Prostate gland (tissue), 2 donors: Measurements from ENCODE around the gene ATG2A. TPM values are rescaled to one million over a fixed set of nuclear protein-coding genes. Genes with fewer than 3 reads are reported as not detected.

ENCODE experiments used
- DNase-seq: peaks from one replicate; pipeline ENCODE4 v3.0.0-alpha.2; 2019; ENCODE audit warnings: low spot score
- H3K27ac ChIP-seq, 2 donors: fragments of 200-600 bp; sonication (generic); 2 replicates each; pipeline ENCODE4 v1.5.1; 2017 to 2019
- H3K27me3 ChIP-seq: fragments of 200-600 bp; sonication (generic); replicated peaks from 2 replicates; pipeline ENCODE4 v1.5.1; 2019; ENCODE audit not compliant: insufficient read depth
- H3K36me3 ChIP-seq, 2 donors: fragments of 200-600 bp; sonication (generic); 1 replicate in 1 of 2; 2 replicates in 1 of 2; pipeline versions ENCODE4 v1.5.1 to v1.8.1; 2017 to 2019
- H3K4me1 ChIP-seq: fragments of 200-600 bp; sonication (generic); replicated peaks from 2 replicates; pipeline ENCODE4 v1.5.1; 2019
- H3K4me3 ChIP-seq, 2 donors: fragments of 200-600 bp; sonication (generic); 2 replicates each; pipeline ENCODE4 v1.5.1; 2017 to 2019
- H3K9me3 ChIP-seq: fragments of 200-600 bp; sonication (generic); 2 replicates; pipeline ENCODE4 v1.5.1; 2017
- CTCF ChIP-seq, 4 experiments: fragments of 200-600 bp in 2 of 4; fragments of 450-650 bp in 2 of 4; sonication (generic) in 2 of 4; IDR thresholded peaks; 1 replicate in 3 of 4; 2 replicates in 1 of 4; pipeline ENCODE4 v1.5.1; 2016 to 2019; ENCODE audit warnings: antibody characterized with exemption in 4 of 4, mild to moderate bottlenecking in 2 of 4, moderate library complexity in 2 of 4
- POLR2A ChIP-seq: fragments of 450-650 bp; IDR thresholded peaks from one replicate; pipeline ENCODE4 v1.6.1; 2016; ENCODE audit warnings: antibody characterized with exemption, mild to moderate bottlenecking
- POLR2AphosphoS5 ChIP-seq: sonication (generic); formaldehyde crosslinking; IDR thresholded peaks from one replicate; pipeline ENCODE4 v1.6.1; 2017; ENCODE audit warnings: antibody characterized with exemption
- WGBS: methylation state at CpG from one replicate; pipeline ENCODE4 v1.1.5; 2018; 5-methylcytosine and 5-hydroxymethylcytosine counted together
- intact Hi-C: fragments of 100-400 bp; cut with DNase I; formaldehyde crosslinking; loops from one replicate; pipeline ENCODE4 v1.14.2; 2022
- total RNA-seq, 2 donors: library from RNA; depleted of rRNA; stranded (reverse); fragments of >200 nt; gene quantifications; one replicate each; pipeline ENCODE4 v1.1.0, GENCODE V29; 2016

The ATG2A gene
- total RNA-seq, 2 donors from 2014 or later = 38.4 to 66.1 TPM

DNA sequence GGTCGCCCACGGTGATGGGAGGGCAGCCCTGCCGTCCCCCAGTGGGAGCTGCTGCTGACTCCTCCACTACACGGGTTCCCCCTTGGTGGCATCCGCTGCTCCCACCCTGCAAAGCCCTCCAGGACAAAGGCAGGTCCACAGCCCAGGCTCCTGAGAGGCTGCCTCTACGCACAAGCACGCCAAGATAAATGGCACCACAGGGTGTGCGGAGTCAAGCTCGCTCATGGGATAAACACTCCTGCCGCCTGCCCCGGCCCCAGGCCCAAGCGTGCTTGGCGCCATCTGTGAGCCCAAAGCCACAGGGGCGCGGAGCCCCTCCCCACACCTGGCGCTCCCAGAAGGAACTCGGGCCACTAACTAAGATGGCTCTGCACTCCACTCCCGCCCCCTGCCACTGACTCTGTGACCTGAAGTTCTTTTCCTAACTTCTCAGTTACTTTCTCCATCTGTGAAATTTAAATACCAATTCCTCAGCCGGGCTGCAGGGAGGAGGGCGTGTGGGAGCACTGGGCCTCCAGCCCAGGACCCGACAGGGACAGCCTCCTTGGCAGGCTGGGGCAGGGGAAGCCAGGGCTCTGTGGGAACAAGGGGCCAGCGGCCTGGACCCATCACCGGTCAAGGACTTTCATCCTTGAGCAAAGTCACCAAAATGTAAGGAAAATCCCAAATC lies 53.5 kb downstream of the ATG2A start:
- peak overlapping the region; percentile 80 to 82 for H3K27ac ChIP-seq
- DNase-seq = no peak
- TF ChIP-seq POLR2A (no peak), POLR2AphosphoS5 (no peak), CTCF (IDR thresholded peaks at IDR 0.05) (no peak)
- no peak overlapping the region for H3K4me3 ChIP-seq
- H3K36me3 ChIP-seq = no peaks in the 10 kb centered on the region
- intact Hi-C loops = no loop called here
- no peaks in the 10 kb centered on the region for H3K27me3 ChIP-seq
- H3K9me3 ChIP-seq = no peaks in the 10 kb centered on the region
- peaks cover 14% of the 10 kb centered on the region for H3K4me1 ChIP-seq
- WGBS = 48% methylated on average over 23 of the region's 23 CpGs

DNA sequence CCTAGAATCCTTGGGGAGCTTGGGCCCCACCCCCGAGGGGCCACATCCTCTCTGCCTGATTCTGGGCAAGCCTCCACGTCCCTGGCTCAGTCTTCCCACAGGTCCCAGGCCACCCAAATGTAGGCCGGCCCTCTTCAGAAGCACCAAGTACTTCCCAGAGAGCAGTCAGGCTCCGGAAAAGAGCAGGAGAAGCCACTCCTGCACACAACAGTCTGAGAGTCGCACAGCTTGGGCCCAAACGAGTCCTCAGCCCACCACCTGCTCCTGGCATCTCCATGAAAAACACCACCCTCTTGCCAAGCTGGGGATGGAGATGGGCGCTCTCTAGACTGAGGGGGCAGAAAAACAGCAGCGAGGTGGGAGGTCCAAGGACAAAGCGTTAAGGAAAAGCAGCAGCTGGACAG lies 54.0 kb downstream of the ATG2A start:
- no peaks in the 10 kb centered on the region for H3K36me3 ChIP-seq
- H3K9me3 ChIP-seq = no peaks in the 10 kb centered on the region
- no peak overlapping the region for H3K4me3 ChIP-seq
- no peak for DNase-seq
- TF ChIP-seq POLR2AphosphoS5 = no peak
- 34% methylated on average over 9 of the region's 9 CpGs for WGBS
- H3K4me1 ChIP-seq = peaks cover 14% of the 10 kb centered on the region
- intact Hi-C loops = no loop called here
- peak overlapping the region; percentile 80 to 82 for H3K27ac ChIP-seq
- H3K27me3 ChIP-seq = no peaks in the 10 kb centered on the region

DNA sequence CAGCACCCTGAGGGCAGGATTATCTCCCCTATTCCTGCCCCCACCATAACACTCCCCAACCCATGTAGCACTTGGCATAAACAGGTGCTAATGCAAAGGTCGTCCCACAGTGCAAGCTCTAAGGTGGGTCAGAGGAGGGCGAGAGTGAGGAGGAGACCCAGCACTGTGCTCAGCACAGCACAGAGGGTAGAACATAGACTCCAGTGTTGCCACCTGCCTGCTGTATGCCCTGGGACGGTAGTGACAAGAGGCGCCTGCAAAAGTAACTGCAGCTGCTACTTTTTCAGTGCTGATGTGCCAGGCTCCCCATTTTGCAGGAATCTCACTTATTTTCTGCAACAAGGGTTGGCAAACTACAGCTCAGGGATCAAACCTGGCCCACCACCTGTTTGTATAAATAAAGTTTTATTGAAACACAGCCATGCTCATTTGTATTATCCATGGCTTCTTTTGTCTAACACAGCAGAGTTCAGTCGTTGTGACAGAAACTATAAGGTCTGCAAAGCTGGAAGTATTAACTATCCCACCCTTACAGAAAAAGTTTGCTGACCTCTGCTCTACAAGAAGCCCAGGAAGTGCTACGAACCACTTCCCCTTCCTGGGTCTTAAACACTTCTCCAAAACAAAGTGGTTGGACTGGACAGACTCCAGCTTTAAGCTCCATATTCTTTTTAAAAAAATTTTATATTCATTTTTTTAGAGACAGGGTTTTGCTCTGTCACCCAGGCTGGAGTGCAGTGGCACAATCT lies 55.6 kb downstream of the ATG2A start:
- Histone ChIP-seq H3K36me3 (no peaks in the 10 kb centered on the region), H3K4me1 (peaks cover 14% of the 10 kb centered on the region)

DNA sequence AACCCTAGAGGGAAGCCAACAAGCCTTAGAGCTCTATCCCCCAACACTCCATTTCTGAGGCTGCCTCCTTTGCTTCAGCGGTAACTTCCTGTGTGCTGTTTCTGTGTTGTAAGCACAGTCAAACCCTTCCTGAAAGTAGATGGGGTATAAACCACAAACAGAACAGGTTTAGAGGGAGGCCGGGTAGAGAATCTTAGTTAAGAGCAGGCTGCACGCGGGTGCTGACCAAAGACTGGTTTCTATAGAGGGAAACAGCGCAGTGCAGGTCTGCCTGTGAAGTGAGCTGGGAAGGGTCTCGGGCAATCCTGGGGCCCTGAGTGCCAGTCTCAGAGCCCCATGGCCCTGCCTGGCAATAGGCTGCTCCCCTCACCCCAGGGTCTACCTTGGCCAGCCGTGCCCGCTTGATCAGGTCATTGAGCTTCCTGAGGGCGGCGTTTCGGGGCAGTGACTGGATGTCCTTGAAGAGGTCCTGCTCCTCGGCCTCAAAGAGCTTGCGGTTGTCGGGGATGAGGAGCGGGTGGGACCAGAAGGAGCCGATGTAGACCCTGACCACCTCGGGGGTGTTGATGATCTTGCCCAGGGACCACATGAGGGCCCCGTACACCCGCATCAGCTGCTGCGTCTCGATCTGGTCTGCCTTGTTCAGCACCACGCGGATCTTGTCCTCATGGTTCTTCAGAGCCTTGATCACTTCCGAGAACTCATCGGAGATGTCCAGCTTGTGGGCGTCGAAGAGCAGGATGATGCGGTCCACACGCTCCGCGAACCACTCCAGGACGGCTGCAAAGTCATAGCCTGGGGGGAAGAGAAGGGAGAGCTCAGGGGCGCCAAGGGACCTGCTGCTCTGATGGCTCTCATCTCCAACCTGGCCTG lies 57.2 kb downstream of the ATG2A start:
- intact Hi-C loops = loop anchor here (10.0 kb wide), 1 partner anchor 255 kb away; the partner anchor contains the start of genes TM7SF2 and ZNHIT2
- no peaks in the 10 kb centered on the region for H3K36me3 ChIP-seq
- no peaks in the 10 kb centered on the region for H3K27me3 ChIP-seq
- no peak overlapping the region for H3K4me3 ChIP-seq
- H3K27ac ChIP-seq = no peak overlapping the region
- no peaks in the 10 kb centered on the region for H3K9me3 ChIP-seq
- H3K4me1 ChIP-seq = peaks cover 7% of the 10 kb centered on the region
- TF ChIP-seq CTCF (IDR thresholded peaks at IDR 0.05) = no peak
- no peak for TF ChIP-seq POLR2A
- TF ChIP-seq POLR2AphosphoS5 = no peak
- WGBS = 91% methylated on average over 33 of the region's 33 CpGs
- no peak for DNase-seq

More for the DNA sequence above, 55.6 kb downstream of the ATG2A start:
- WGBS = 93% methylated on average over 6 of the region's 6 CpGs
- H3K27ac ChIP-seq = no peak overlapping the region
- no peaks in the 10 kb centered on the region for H3K9me3 ChIP-seq
- no peak overlapping the region for H3K4me3 ChIP-seq
- TF ChIP-seq POLR2AphosphoS5 (no peak), CTCF (IDR thresholded peaks at IDR 0.05) (no peak), POLR2A (no peak)
- H3K27me3 ChIP-seq = no peaks in the 10 kb centered on the region
- DNase-seq = no peak
- intact Hi-C loops = no loop called here
